Measurements from ENCODE around the gene TSPAN31.

DNA sequence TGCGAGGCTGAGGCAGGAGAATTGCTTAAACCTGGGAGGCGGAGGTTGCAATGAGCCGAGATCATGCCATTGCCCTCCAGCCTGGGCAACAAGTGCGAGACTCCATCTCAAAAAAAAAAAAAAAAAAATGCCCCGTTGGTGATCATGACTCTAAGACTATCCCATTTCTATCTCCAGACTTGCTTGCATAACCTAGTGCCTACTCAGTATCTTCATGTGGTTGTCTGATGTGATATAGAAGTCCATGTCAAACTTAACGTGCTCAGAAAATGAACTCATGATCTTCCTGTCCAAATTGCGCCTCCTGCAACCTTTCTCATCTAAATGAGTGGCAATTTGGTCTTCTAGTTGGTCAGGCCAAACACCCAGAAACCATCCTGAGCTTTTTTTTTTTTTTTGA is 33.1 kb downstream of the TSPAN31 start:
- TF ChIP-seq CTCF (IDR thresholded peaks at IDR 0.05) (no peak), POLR2A (IDR thresholded peaks at IDR 0.05) (no peak)

Data from uterus (tissue), 2 donors.